Fibroblast of pulmonary artery (primary cell): ENCODE data around the gene GALNTL6.

ENCODE experiments used
- DNase-seq: peaks from one replicate; pipeline ENCODE4 v3.0.0-alpha.2; 2010; ENCODE audit warnings: low read depth
- H3K4me3 ChIP-seq: replicated peaks from 2 replicates; pipeline ENCODE4 v1.5.1; 2011; ENCODE audit warnings: low read depth, mild to moderate bottlenecking, control low read depth, low read length, moderate library complexity
- TF ChIP-seq, protein P1 (sequence below): IDR thresholded peaks from 2 replicates; pipeline ENCODE4 v1.5.1; 2011; ENCODE audit warnings: mild to moderate bottlenecking, control low read depth, low read length, inconsistent platforms; ENCODE audit errors: missing control alignments

The GALNTL6 gene

GRCh38 chr4:171919314-171919713, 106.1 kb downstream of the GALNTL6 start:
- no peak for DNase-seq
- TF ChIP-seq, protein P1, sequence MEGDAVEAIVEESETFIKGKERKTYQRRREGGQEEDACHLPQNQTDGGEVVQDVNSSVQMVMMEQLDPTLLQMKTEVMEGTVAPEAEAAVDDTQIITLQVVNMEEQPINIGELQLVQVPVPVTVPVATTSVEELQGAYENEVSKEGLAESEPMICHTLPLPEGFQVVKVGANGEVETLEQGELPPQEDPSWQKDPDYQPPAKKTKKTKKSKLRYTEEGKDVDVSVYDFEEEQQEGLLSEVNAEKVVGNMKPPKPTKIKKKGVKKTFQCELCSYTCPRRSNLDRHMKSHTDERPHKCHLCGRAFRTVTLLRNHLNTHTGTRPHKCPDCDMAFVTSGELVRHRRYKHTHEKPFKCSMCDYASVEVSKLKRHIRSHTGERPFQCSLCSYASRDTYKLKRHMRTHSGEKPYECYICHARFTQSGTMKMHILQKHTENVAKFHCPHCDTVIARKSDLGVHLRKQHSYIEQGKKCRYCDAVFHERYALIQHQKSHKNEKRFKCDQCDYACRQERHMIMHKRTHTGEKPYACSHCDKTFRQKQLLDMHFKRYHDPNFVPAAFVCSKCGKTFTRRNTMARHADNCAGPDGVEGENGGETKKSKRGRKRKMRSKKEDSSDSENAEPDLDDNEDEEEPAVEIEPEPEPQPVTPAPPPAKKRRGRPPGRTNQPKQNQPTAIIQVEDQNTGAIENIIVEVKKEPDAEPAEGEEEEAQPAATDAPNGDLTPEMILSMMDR = no peak
- no peak overlapping the region for H3K4me3 ChIP-seq

- DNase-seq = no peak
- no peak overlapping the region for H3K4me3 ChIP-seq
- TF ChIP-seq, protein P1 = no peak
Measured at GRCh38 chr4:171920901-171921300, 107.7 kb downstream of the GALNTL6 start.

GRCh38 chr4:171924746-171925376, 111.7 kb downstream of the GALNTL6 start:
- no peak for DNase-seq
- TF ChIP-seq, protein P1 = no peak
- no peak overlapping the region for H3K4me3 ChIP-seq

DNA sequence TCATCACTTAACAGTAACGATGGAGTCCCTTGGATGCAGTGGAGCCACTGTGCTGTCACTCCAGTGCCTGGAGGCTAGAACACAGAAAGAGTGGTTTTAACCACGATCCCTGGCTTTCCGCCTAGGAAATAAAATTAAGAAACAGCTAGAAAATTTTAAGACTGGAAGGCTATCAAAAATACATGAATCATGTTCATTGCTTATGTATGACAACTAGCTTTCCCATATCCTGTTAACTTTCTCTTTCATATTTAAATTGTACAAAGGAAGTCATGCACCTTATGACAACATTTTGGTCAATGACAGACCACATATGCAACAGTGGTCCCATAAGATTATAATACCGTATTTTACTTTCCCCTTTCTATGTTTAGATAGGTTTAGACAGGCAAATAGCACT, 115.1 kb downstream of the GALNTL6 start:
- TF ChIP-seq, protein P1 = no peak
- DNase-seq = no peak
- H3K4me3 ChIP-seq = no peak overlapping the region

- DNase-seq = no peak
- H3K4me3 ChIP-seq = no peak overlapping the region
- TF ChIP-seq, protein P1 = no peak
Measured at GRCh38 chr4:171929477-171929876, 116.3 kb downstream of the GALNTL6 start.

DNA sequence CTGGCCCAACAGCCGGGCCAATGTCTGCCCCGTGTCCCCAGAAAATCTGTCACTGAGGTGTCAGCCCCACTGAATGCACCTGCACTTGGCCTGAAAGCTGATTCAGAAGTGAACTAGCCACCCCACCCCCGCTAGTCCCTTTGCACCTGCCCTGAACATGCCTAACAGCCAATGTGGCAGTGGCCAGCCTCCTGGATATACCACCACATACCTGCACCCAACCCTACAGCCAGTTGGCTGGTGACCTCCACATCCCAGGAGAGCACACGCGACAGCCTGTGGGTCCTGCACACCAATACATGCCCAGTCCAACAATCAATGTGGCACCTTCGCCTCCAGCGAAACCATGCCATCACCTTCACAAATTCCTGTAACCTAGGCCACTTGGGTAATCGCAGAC, 116.7 kb downstream of the GALNTL6 start:
- TF ChIP-seq, protein P1 = no peak
- DNase-seq = no peak
- no peak overlapping the region for H3K4me3 ChIP-seq

DNA sequence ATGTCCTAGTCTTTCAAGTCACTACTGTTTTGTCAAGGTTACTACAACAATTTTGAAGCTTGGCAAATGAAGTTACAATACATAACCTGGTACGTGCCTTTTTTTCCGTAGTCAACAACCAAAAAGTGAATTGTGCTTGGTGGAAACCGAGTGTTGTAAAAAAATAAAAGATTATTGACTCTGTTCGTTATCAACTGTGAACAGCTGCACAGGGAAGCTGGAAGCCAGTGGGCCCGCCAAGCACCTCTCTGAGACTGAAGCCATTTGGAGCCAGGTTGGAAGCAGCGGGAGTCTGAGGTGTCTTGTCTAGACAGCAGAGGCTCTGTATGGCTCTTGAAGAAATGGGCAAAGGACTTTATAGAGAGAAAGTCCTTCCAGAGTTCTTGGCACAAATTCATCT, 119.0 kb downstream of the GALNTL6 start:
- TF ChIP-seq, protein P1 = no peak
- DNase-seq = no peak
- H3K4me3 ChIP-seq = no peak overlapping the region
